IMR-90 (cell line): Measurements from ENCODE around the gene UXS1. TPM values are rescaled to one million over a fixed set of nuclear protein-coding genes. Genes with fewer than 3 reads are reported as not detected.

ENCODE experiments used
- ATAC-seq: fragments of 200-7000 bp; cut with Tn5 transposase; 2 replicates; pipeline ENCODE4 v1.9.1; 2020; ENCODE audit warnings: low read depth, mild to moderate bottlenecking, moderate library complexity
- BruUV-seq: library from RNA; stranded (reverse); fragments of 400-500 nt; replicated peaks from 2 replicates; lab custom pipeline; 2021; lab: Mats Ljungman, UMichigan
- CTCF ChIA-PET: fragments of 300-600 bp; formaldehyde crosslinking; extraction: SDS; loops from one replicate; lab custom pipeline; 2021; ENCODE audit warnings: antibody characterized with exemption; lab: Yijun Ruan, JAX
- POLR2A ChIA-PET: fragments of 300-600 bp; sonication (Branson Sonifier 250); formaldehyde crosslinking; loops from one replicate; lab custom pipeline; 2022; ENCODE audit warnings: antibody characterized with exemption; ENCODE audit not compliant: unreplicated experiment; lab: Charles Lee
- DNase-seq: peaks from one replicate; pipeline ENCODE4 v3.0.0; 2013
- H2AFZ ChIP-seq: replicated peaks from 2 replicates; pipeline ENCODE3; 2013; ENCODE audit warnings: low read length, mild to moderate bottlenecking; ENCODE audit not compliant: poor library complexity
- H2AK5ac ChIP-seq: 2 replicates; pipeline ENCODE4 v1.6.1; 2013; ENCODE audit warnings: low read depth, low read length, inconsistent platforms
- H2AK9ac ChIP-seq: replicated peaks from 2 replicates; pipeline ENCODE3; 2013; ENCODE audit warnings: mild to moderate bottlenecking, low read depth, low read length, moderate library complexity; ENCODE audit not compliant: poor library complexity
- H2BK120ac ChIP-seq: 2 replicates; pipeline ENCODE4 v1.6.1; 2013; ENCODE audit warnings: low read depth, low read length, inconsistent platforms
- H2BK15ac ChIP-seq: 3 replicates; pipeline ENCODE4 v1.6.1; 2013; ENCODE audit warnings: low read depth, low read length, inconsistent platforms
- H2BK20ac ChIP-seq: 2 replicates; pipeline ENCODE4 v1.6.1; 2013; ENCODE audit warnings: low read depth, mild to moderate bottlenecking, inconsistent platforms, low read length, moderate library complexity
- H2BK5ac ChIP-seq: 2 replicates; pipeline ENCODE4 v1.6.1; 2013; ENCODE audit warnings: mild to moderate bottlenecking, low read depth, low read length, inconsistent platforms; ENCODE audit not compliant: poor library complexity, severe bottlenecking
- H3K14ac ChIP-seq: replicated peaks from 2 replicates; pipeline ENCODE4 v1.6.1; 2013; ENCODE audit warnings: low read depth, low read length, inconsistent platforms
- H3K18ac ChIP-seq: 2 replicates; pipeline ENCODE4 v1.6.1; 2013; ENCODE audit warnings: low read depth, low read length, control low read depth
- H3K23ac ChIP-seq: 2 replicates; pipeline ENCODE4 v1.6.1; 2013; ENCODE audit warnings: low read depth, low read length, inconsistent platforms
- H3K27ac ChIP-seq: 2 replicates; pipeline ENCODE4 v1.5.1; 2013; ENCODE audit warnings: mild to moderate bottlenecking, control low read depth, low read length; ENCODE audit not compliant: insufficient read depth
- H3K27me3 ChIP-seq: 2 replicates; pipeline ENCODE4 v1.6.1; 2013; ENCODE audit warnings: low read length; ENCODE audit not compliant: control insufficient read depth, insufficient read depth
- H3K36me3 ChIP-seq: 2 replicates; pipeline ENCODE4 v1.6.1; 2013; ENCODE audit warnings: low read length, mixed read lengths; ENCODE audit not compliant: control insufficient read depth, insufficient read depth
- H3K4ac ChIP-seq: 2 replicates; pipeline ENCODE4 v1.6.1; 2013; ENCODE audit warnings: low read depth, low read length, inconsistent platforms
- H3K4me1 ChIP-seq: 2 replicates; pipeline ENCODE4 v1.6.1; 2013; ENCODE audit warnings: low read length, mixed read lengths; ENCODE audit not compliant: control insufficient read depth, insufficient read depth
- H3K4me2 ChIP-seq: 2 replicates; pipeline ENCODE4 v1.6.1; 2013; ENCODE audit warnings: low read depth, mild to moderate bottlenecking, control low read depth, low read length, moderate library complexity
- H3K4me3 ChIP-seq: 2 replicates; pipeline ENCODE4 v1.5.1; 2013; ENCODE audit warnings: low read depth, mild to moderate bottlenecking, control low read depth, low read length, moderate library complexity; ENCODE audit not compliant: insufficient read depth
- H3K56ac ChIP-seq: 2 replicates; pipeline ENCODE4 v1.6.1; 2013; ENCODE audit warnings: low read length, inconsistent platforms; ENCODE audit not compliant: insufficient read depth; ENCODE audit errors: extremely low read depth
- H3K79me1 ChIP-seq, 2 experiments: 2 replicates each; pipeline ENCODE4 v1.6.1; 2013; ENCODE audit warnings: low read length in 2 of 2, inconsistent platforms in 1 of 2, low read depth in 1 of 2
- H3K9ac ChIP-seq: 2 replicates; pipeline ENCODE4 v1.6.1; 2013; ENCODE audit warnings: low read depth, low read length, control low read depth
- H3K9me1 ChIP-seq: 2 replicates; pipeline ENCODE4 v1.6.1; 2013; ENCODE audit warnings: low read length, inconsistent platforms; ENCODE audit not compliant: insufficient read depth
- H3K9me3 ChIP-seq: 2 replicates; pipeline ENCODE4 v1.6.1; 2013; ENCODE audit warnings: low read length; ENCODE audit not compliant: control insufficient read depth, insufficient read depth
- H4K20me1 ChIP-seq: 2 replicates; pipeline ENCODE4 v1.6.1; 2013; ENCODE audit warnings: low read length, inconsistent platforms; ENCODE audit not compliant: insufficient read depth
- H4K5ac ChIP-seq: 2 replicates; pipeline ENCODE4 v1.6.1; 2013; ENCODE audit warnings: mild to moderate bottlenecking, low read depth, low read length, control low read depth
- H4K8ac ChIP-seq, 2 experiments: 2 replicates each; pipeline ENCODE4 v1.6.1; 2013; ENCODE audit warnings: low read depth in 2 of 2, low read length in 2 of 2, control low read depth in 1 of 2, inconsistent platforms in 1 of 2
- H4K91ac ChIP-seq: 2 replicates; pipeline ENCODE4 v1.6.1; 2013; ENCODE audit warnings: low read depth, low read length, inconsistent platforms; ENCODE audit not compliant: insufficient read depth
- ELK1 ChIP-seq: fragments of 150-350 bp; IDR thresholded peaks from 2 replicates; pipeline ENCODE4 v1.6.1; 2016; ENCODE audit warnings: low read depth, mild to moderate bottlenecking, low read length, moderate library complexity, borderline replicate concordance
- RAD21 ChIP-seq: IDR thresholded peaks from 2 replicates; pipeline ENCODE4 v1.6.1; 2012; ENCODE audit warnings: low read length, improper control_type of control experiment
- RFX5 ChIP-seq: IDR thresholded peaks from 2 replicates; pipeline ENCODE4 v1.8.0; 2012; ENCODE audit warnings: low read depth, mild to moderate bottlenecking, low read length, moderate library complexity
- SMC3 ChIP-seq: fragments of 150-350 bp; IDR thresholded peaks from 2 replicates; pipeline ENCODE4 v1.6.1; 2016; ENCODE audit warnings: low read depth, mild to moderate bottlenecking, antibody characterized with exemption, low read length, moderate library complexity
- USF2 ChIP-seq: fragments of 150-350 bp; IDR thresholded peaks from 2 replicates; pipeline ENCODE4 v1.6.1; 2017; ENCODE audit warnings: mild to moderate bottlenecking, antibody characterized with exemption, low read length, low read depth
- WGBS, 2 experiments: methylation state at CpG; one replicate each; pipeline versions ENCODE4 v1.1.5 to v1.1.7; 2013; ENCODE audit warnings: missing lambda C conversion rate in 2 of 2; ENCODE audit not compliant: insufficient read length in 1 of 2; ENCODE audit errors: extremely low coverage in 2 of 2; 5-methylcytosine and 5-hydroxymethylcytosine counted together
- dilution Hi-C: fragments of 300-500 bp; cut with HindIII; formaldehyde crosslinking; loops from one replicate; pipeline ENCODE4 v1.14.3; 2018; ENCODE audit warnings: low sequenced_read_pairs; ENCODE audit not compliant: unreplicated experiment
- in situ Hi-C: fragments of 300-500 bp; cut with MboI; formaldehyde crosslinking; loops from 3 replicates; pipeline ENCODE4 v1.14.3; 2019; ENCODE audit warnings: low sequenced_read_pairs, inconsistent platforms, mixed read lengths
- intact Hi-C: fragments of 100-400 bp; cut with micrococcal nuclease; formaldehyde crosslinking; loops from 2 replicates; pipeline ENCODE4 v1.10.0; 2022
- polyA plus RNA-seq, 3 experiments: library from polyadenylated mRNA; depleted of rRNA; stranded (reverse); fragments of >200 nt; gene quantifications; 2 replicates each; pipeline ENCODE4 v1.2.3, GENCODE V29; 2012; ENCODE audit warnings: low replicate concordance in 1 of 3
- total RNA-seq: library from RNA; depleted of rRNA; stranded (reverse); fragments of >200 nt; gene quantifications from 2 replicates; pipeline ENCODE4 v1.2.3, GENCODE V29; 2012

UXS1 gene
- total and polyA plus RNA-seq, 2 of the 4 experiments (the other 2 are of a cell fraction), result 33.7 to 54.3 TPM

GRCh38 chr2:106139238-106139935 lies 54.7 kb downstream of the UXS1 start:
- Histone ChIP-seq H2AFZ (peak overlapping the region; percentile 17), H2BK5ac (no peak overlapping the region)

More at GRCh38 chr2:106139238-106139935, 54.7 kb downstream of the UXS1 start:
- H4K20me1 ChIP-seq, result no peaks in the 10 kb centered on the region
- H3K4me2 ChIP-seq, result peak overlapping the region; percentile 83; the same call in 1 of the 2 replicates
- DNase-seq, result no peak
- H2AK9ac ChIP-seq, result no peak overlapping the region
- ATAC-seq, result no peak
- peak overlapping the region; percentile 20; the same call in 1 of the 2 replicates for H3K23ac ChIP-seq
- CTCF ChIA-PET, result no interaction called here
- POLR2A ChIA-PET, result no interaction called here
- H3K4ac ChIP-seq, result 0 out of 2 replicates have a peak overlapping the region, but pooled peaks have one; percentile 36
- dilution Hi-C loops, result no loop called here
- H3K79me1 ChIP-seq, result peaks cover 5 to 27% of the 10 kb centered on the region in 2 experiments; a peak in 3 of 4 replicates
- no peak overlapping the region for H3K4me3 ChIP-seq
- BruUV-seq, result no TSS peak
- 0 out of 4 replicates have a peak overlapping the region, but pooled peaks of 1 of the 2 experiments have one; percentile 39 for H4K8ac ChIP-seq
- no peaks in the 10 kb centered on the region for H3K9me3 ChIP-seq
- peak overlapping the region; percentile 30; the same call in 1 of the 2 replicates for H2BK120ac ChIP-seq
- peak overlapping the region; percentile 80; the same call in 1 of the 2 replicates for H3K18ac ChIP-seq
- H2AK5ac ChIP-seq, result no peak overlapping the region
- no peak overlapping the region for H3K56ac ChIP-seq
- H3K27ac ChIP-seq, result peak overlapping the region; percentile 80; the same call in 1 of the 2 replicates
- no peak overlapping the region for H3K14ac ChIP-seq
- peak overlapping the region; percentile 18; the same call in 1 of the 2 replicates for H4K91ac ChIP-seq
- H3K36me3 ChIP-seq, result peaks cover 2% of the 10 kb centered on the region; the same call in 1 of the 2 replicates
- no peak overlapping the region; the same call in 1 of the 2 replicates for H2BK20ac ChIP-seq
- H2BK15ac ChIP-seq, result no peak overlapping the region
- in situ Hi-C loops, result no loop called here
- peak overlapping the region; percentile 34; the same call in 1 of the 2 replicates for H4K5ac ChIP-seq
- no peak overlapping the region for H3K9ac ChIP-seq
- H3K4me1 ChIP-seq, result peaks cover 22% of the 10 kb centered on the region
- 50% methylated on average over 1 of the region's 10 CpGs; no CpG with 5 or more reads in 1 of the 2 experiments for WGBS, 2 experiments
- TF ChIP-seq SMC3 (no peak), RFX5 (no peak), ELK1 (no peak), USF2 (no peak), RAD21 (no peak)
- H3K9me1 ChIP-seq, result peaks cover 7% of the 10 kb centered on the region; the same call in 1 of the 2 replicates
- intact Hi-C loops, result no loop called here
- H3K27me3 ChIP-seq, result no peaks in the 10 kb centered on the region
